Hematopoietic multipotent progenitor cell treated with erythropoietin and hydrocortisone succinate and interleukin-3 and kit ligand, for 4 days (in vitro differentiated cells): ENCODE results near the gene MACROD2.
"Not testable (repeated sequence)": the region's sequence is repeated elsewhere in the genome, so short reads cannot be mapped to it uniquely, and the experiment has no call there.

ENCODE experiments used
- DNase-seq: peaks from one replicate; pipeline ENCODE4 v3.0.0-alpha.2; 2015

The MACROD2 gene

DNA sequence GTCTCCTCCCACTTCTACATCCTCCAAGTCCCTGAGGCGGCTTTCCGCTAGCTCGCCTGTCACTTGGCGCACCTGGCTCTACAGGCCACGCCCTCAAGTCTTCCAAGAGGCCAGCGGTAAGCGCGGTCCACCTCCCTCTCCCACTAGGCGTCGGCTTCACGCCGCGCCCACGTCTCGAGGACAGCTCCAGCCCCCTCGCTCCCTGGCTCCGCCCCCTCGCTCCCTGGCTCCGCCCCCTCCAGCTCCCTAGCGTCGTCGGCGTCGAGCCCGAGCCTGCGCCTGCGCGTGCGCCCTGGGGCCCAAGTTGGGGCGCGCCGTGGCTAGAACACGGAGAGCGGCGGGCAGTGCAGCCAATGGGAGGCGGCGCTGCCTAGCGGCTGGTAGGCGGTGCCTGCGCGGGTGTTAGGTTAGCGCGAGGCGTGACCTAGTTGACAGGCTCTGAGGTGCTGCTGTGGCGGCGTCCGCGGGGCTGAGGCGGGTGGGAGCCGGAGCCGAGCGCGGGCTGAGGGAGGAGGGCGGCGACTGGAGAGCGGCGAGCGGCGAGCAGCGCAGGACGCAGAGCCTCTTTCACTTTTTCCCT lies at the start of gene MACROD2:
MACROD2 (plus strand) TSS at position 431 of the 580 bp plus-strand sequence.
- DNase-seq, result peak; percentile 89

DNA sequence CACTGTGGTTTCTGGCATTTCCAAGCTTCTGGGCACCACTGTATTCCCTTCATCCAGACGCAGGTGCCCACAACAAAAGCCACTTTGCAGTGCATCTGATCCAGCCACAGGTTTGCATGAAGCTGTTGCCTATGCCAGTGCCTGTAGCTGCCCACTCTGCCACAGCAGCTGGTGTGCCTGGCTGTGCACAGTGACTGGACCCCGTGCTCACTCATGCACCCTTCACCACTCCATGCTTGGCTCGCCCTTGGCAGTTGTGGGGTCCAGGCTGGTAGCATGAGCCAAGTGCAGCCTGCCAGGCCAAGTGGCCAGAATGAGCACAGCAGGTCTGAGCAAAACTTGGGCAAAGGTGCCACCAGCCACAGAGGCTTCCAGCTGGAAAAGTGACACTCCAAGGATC lies 47.6 kb upstream of the MACROD2 start:
- no peak for DNase-seq

DNA sequence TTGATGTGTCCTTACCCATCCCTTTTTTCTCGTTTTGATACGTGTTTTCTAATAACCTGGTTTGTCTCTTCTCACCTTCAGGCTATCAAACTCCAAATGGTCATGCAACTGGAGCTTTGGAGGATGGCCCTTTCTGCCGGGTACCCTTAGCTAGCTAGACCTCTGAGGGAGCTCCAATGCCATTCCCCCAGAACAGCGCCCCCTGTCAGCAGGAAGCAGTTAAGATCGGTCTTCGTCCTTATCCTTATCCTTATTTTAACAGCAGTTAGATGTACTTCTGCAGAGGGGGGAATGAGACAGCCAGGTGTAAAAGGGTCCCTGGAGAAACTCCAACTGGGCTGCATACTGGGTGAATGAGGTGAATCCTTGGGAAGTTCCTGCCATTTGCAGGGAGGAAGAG lies 42.1 kb upstream of the MACROD2 start:
- DNase-seq, result no peak

DNA sequence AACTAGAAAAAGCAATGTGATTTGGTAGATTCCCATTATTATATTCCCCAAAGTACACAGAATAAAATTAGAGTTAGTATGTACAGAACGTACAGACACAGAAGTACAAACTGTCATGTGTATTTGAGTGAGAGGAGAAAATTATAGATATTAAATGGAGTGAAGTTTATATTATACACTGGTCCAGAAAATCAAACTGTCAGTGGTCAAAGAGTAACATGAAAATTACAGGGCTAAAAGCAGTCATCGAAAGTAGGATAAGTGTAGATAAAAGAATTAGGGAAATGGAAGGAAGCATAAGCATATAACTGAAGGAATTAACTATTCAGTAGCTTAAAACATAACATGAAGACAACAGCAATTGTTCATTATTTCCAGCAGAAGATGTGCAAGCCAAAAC lies 35.2 kb upstream of the MACROD2 start:
- no peak for DNase-seq

DNA sequence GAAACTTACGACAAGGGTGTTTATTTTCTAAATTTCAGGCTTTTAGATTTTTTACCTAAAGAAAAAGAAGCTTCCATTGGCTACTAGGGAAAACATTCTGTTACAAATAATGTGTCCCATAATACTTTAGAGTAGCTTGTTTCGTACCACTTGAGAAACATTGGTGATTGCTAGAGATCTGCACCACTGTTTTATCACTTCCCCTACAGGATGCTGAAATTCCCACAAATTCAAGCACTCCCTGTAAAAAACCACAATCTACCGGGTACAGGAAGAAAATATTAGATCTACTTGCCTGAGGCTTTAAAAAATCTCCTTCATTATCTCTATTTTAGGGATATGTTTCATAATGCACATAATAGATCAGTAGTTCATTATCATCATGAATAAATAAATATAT lies 34.8 kb upstream of the MACROD2 start:
- DNase-seq, result no peak

- DNase-seq, result no peak
These were observed 11.1 kb upstream of the MACROD2 start for GRCh38 chr20:13984211-13984610.

DNA sequence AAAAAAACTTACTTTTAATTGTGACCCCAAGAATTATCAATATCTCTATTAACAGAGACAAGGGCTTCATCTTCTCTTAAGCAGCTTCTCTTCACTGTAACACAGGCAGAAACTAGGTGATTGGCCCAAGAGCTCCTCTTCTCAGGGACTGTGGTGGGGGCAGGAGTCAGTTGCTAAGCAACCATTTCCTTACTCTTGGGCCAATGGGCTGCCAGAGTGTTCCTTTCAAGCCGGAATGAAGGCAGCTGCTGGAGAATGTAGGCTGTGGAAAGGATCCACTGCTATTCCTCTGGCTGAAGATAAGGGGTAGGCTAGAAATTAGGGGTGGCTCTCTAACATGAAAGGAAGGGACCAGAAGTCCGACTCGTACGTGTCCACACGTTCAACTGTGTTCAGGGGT lies 4.9 kb upstream of the MACROD2 start, which contains the start of gene SEL1L2:
SEL1L2 (minus strand) TSS at position 150 of the 400 bp plus-strand sequence; CDS start at position 70, 80 bp downstream.
- no peak for DNase-seq

DNA sequence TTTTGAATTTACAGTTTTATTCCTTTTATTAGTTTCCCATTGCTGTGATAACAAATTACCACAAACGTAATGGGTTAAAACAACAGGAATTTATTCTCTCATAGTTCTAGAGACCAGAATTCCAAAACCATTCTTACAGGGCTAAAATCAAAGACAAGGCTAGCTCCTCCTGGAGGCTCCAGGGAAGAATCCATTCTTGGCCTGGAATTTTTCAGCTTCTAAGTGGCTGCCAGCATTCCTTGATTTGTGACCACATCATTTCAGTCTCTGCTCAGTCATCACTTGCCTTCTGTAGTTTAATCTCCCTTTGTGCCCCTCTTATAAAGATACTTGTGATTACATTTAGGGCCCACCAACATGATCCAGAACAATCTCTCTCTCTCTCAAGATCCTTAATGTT lies 4.0 kb upstream of the MACROD2 start:
- no peak for DNase-seq

GRCh38 chr20:13991955-13992354 lies 3.4 kb upstream of the MACROD2 start:
- not testable (repeated sequence) for DNase-seq

- peak; percentile 23 for DNase-seq
These were observed 525 bp downstream of the MACROD2 start for GRCh38 chr20:13995841-13996240.

DNA sequence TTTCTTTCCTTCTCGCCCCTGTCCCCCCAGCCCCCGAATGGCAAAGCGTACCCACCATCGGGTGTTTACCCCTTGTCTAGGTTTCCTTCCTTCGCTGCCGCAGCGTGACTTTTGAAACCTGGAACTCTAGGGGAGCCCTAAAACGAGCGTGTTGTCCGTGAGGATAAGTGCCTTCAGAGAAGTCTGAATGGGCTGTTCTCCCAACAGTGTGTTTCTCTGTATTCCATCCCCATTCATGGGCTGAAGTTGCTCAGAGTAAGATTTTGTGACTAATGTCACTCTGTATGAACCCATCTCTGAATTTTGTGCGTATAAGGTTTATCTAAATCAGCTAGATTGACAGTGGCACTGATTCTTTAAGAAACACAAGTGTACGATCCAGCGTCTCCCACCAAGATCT lies 949 bp downstream of the MACROD2 start:
- DNase-seq, result no peak

- DNase-seq, result no peak
These were observed 5.6 kb downstream of the MACROD2 start for GRCh38 chr20:14000917-14001316.

- no peak for DNase-seq
These were observed 10.7 kb downstream of the MACROD2 start for GRCh38 chr20:14005996-14006395.

DNA sequence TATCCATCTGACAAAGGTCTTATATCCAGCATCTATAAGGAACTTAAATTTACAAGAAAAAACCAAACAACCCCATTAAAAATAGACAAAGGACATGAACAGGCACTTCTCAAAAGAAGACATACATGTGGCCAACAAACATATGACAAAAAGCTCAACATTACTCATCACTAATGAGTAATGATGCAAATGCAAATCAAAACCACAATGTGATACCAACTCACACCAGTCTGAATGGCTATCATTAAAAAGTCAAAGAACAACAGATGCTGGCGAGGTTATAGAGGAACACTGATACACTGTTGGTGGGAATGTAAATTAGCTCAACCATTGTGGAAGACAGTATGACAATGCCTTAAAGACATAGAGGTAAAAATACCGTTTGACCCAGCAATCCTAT lies 13.9 kb downstream of the MACROD2 start:
- no peak for DNase-seq

GRCh38 chr20:14012671-14013070 lies 17.4 kb downstream of the MACROD2 start:
- DNase-seq, result no peak

GRCh38 chr20:14030991-14031390 lies 35.7 kb downstream of the MACROD2 start:
- DNase-seq, result no peak

DNA sequence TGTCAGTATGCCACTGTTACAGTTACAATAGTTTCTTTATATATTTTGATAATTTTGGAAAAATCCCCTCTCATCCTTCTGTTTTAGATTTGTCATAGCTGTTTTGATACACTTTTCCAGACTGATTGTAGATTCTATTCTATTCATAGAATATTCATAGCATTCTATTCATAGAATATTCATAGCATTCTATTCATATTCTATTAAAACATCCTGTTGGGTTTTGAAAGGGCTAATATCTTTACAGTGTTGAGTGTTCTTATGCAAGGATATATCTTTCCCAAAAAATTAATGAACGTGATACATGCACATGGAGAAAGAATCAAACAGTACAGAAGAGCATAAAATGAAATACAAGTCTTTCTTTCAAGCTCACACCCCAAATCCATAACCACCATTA lies 38.0 kb downstream of the MACROD2 start:
- DNase-seq, result no peak

DNA sequence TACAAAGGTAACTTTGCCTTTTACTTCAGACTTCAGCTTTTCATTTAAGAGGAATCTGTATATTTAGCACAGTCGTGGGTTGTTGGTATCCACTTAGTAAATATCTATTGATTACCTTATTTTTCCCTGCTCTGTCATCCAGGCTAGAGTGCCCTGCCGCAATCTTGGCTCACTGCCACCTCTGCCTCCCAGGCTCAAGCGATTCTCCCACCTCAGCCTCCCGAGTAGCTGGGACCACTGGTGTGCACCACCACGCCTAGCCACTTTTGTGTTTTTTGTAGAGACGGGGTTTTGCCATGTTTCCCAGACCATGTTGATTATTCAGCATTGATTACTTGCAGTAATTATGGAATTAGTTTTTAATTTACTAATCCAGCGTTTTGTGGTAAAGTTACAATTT lies 41.3 kb downstream of the MACROD2 start:
- no peak for DNase-seq

GRCh38 chr20:14044712-14045276 lies 49.5 kb downstream of the MACROD2 start:
- not testable (repeated sequence) for DNase-seq

- no peak for DNase-seq
These were observed 51.2 kb downstream of the MACROD2 start for GRCh38 chr20:14046534-14046933.

GRCh38 chr20:14049111-14049510 lies 53.8 kb downstream of the MACROD2 start:
- no peak for DNase-seq

GRCh38 chr20:14051454-14051853 lies 56.1 kb downstream of the MACROD2 start:
- no peak for DNase-seq

- peak; percentile 81 for DNase-seq
These were observed 59.9 kb downstream of the MACROD2 start for GRCh38 chr20:14055127-14055742.

GRCh38 chr20:14062171-14062570 lies 66.9 kb downstream of the MACROD2 start:
- DNase-seq, result no peak

DNA sequence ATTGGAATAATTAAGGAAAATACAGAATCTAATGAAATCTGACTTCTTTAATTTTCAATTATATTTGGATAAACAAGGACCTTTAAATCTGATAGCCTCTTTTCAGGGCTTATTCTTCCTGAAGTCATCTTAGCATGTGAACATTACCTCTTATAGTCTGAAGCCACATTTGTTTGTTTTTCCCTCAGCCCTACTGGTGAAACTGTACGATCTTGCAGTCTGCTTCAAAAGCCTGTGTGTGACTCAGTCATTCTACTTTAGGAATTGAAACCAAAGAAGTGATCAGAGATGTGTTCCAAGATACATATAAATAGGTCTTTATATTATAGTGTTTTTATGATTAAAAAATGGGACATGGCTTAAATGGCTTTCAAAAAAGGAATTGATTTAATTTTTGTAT lies 67.5 kb downstream of the MACROD2 start:
- DNase-seq, result no peak
